ENCODE results near the gene ATP10A. TPM values are rescaled to one million over a fixed set of nuclear protein-coding genes. Genes with fewer than 3 reads are reported as not detected.

The ATP10A gene
- polyA plus RNA-seq, 1 of the 3 experiments (the other 2 are of a cell fraction): not detected

DNA sequence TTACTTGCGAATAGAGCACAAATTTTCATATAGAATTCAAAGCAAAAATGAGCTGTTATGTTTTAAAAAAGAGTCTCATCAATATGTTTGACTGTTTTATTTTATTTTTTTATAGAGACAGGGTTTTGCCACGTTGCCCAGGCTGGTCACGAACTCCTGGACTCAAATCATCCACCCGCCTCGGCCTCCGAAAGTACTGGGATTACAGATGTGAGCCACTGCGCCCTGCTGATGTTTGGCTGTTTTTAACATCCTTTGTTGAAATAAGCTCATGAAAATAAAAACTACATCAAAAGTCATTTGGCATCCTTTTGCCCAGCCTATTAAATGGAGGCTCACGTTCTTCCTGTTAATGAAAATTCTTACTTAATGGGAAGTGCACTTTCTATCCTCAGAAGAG lies 154.7 kb downstream of the ATP10A start:
- WGBS (ENCODE audit: low lambda C conversion rate): 66% methylated on average over 8 of the region's 8 CpGs
- Histone ChIP-seq H3K9ac (no peak overlapping the region), H4K20me1 (ENCODE audit: insufficient read depth) (no peaks in the 10 kb centered on the region), H3K36me3 (replicated peaks in 1 of 2; ENCODE audit: control insufficient read depth in 1 of 2, insufficient read depth in 2 of 2, low read length in 1 of 2) (no peaks in the 10 kb centered on the region), H3K9me3 (no peaks in the 10 kb centered on the region), H3K27me3 (ENCODE audit: insufficient read depth) (no peaks in the 10 kb centered on the region), H3K9me2 (no peaks in the 10 kb centered on the region), H3K4me2 (no peak overlapping the region), H3F3A (replicated peaks; ENCODE audit: insufficient read depth) (no peaks in the 10 kb centered on the region), H2AFZ (ENCODE audit: low read depth) (no peak overlapping the region), H3K27ac (ENCODE audit: low read depth in 2 of 2, low read length in 1 of 2) (no peak overlapping the region), H3K4me1 (ENCODE audit: control insufficient read depth in 1 of 2, insufficient read depth in 2 of 2, low read depth in 1 of 2, low read length in 1 of 2) (no peaks in the 10 kb centered on the region), H3K79me2 (ENCODE audit: insufficient read depth) (no peaks in the 10 kb centered on the region), H3K4me3 (ENCODE audit: low read depth in 2 of 2, low read length in 1 of 2) (no peak overlapping the region)
- no peak for TF ChIP-seq NFIC (IDR thresholded peaks at IDR 0.05; ENCODE audit: borderline replicate concordance)
- TF ChIP-seq, protein P1, sequence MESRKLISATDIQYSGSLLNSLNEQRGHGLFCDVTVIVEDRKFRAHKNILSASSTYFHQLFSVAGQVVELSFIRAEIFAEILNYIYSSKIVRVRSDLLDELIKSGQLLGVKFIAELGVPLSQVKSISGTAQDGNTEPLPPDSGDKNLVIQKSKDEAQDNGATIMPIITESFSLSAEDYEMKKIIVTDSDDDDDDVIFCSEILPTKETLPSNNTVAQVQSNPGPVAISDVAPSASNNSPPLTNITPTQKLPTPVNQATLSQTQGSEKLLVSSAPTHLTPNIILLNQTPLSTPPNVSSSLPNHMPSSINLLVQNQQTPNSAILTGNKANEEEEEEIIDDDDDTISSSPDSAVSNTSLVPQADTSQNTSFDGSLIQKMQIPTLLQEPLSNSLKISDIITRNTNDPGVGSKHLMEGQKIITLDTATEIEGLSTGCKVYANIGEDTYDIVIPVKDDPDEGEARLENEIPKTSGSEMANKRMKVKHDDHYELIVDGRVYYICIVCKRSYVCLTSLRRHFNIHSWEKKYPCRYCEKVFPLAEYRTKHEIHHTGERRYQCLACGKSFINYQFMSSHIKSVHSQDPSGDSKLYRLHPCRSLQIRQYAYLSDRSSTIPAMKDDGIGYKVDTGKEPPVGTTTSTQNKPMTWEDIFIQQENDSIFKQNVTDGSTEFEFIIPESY (IDR thresholded peaks at IDR 0.05; ENCODE audit: borderline replicate concordance, low read depth): no peak
- TF ChIP-seq RFX5 (IDR thresholded peaks at IDR 0.05; ENCODE audit: low read length): no peak
- no peak for TF ChIP-seq FOSL2 (IDR thresholded peaks at IDR 0.05; ENCODE audit: borderline replicate concordance, low read depth)
- TF ChIP-seq EZH2phosphoT487 (IDR thresholded peaks at IDR 0.05; ENCODE audit: borderline replicate concordance, low read depth): no peak
- TF ChIP-seq, protein P2, sequence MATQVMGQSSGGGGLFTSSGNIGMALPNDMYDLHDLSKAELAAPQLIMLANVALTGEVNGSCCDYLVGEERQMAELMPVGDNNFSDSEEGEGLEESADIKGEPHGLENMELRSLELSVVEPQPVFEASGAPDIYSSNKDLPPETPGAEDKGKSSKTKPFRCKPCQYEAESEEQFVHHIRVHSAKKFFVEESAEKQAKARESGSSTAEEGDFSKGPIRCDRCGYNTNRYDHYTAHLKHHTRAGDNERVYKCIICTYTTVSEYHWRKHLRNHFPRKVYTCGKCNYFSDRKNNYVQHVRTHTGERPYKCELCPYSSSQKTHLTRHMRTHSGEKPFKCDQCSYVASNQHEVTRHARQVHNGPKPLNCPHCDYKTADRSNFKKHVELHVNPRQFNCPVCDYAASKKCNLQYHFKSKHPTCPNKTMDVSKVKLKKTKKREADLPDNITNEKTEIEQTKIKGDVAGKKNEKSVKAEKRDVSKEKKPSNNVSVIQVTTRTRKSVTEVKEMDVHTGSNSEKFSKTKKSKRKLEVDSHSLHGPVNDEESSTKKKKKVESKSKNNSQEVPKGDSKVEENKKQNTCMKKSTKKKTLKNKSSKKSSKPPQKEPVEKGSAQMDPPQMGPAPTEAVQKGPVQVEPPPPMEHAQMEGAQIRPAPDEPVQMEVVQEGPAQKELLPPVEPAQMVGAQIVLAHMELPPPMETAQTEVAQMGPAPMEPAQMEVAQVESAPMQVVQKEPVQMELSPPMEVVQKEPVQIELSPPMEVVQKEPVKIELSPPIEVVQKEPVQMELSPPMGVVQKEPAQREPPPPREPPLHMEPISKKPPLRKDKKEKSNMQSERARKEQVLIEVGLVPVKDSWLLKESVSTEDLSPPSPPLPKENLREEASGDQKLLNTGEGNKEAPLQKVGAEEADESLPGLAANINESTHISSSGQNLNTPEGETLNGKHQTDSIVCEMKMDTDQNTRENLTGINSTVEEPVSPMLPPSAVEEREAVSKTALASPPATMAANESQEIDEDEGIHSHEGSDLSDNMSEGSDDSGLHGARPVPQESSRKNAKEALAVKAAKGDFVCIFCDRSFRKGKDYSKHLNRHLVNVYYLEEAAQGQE (IDR thresholded peaks at IDR 0.05; ENCODE audit: low read depth, low read length): no peak
- TF ChIP-seq, protein P3, sequence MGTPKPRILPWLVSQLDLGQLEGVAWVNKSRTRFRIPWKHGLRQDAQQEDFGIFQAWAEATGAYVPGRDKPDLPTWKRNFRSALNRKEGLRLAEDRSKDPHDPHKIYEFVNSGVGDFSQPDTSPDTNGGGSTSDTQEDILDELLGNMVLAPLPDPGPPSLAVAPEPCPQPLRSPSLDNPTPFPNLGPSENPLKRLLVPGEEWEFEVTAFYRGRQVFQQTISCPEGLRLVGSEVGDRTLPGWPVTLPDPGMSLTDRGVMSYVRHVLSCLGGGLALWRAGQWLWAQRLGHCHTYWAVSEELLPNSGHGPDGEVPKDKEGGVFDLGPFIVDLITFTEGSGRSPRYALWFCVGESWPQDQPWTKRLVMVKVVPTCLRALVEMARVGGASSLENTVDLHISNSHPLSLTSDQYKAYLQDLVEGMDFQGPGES (IDR thresholded peaks at IDR 0.05; ENCODE audit: low read depth, low read length): no peak
- TF ChIP-seq JUND (IDR thresholded peaks at IDR 0.05): no peak
- TF ChIP-seq GABPA (IDR thresholded peaks at IDR 0.05; ENCODE audit: low read depth): no peak
- TF ChIP-seq SMC3 (IDR thresholded peaks at IDR 0.05; ENCODE audit: low read depth, low read length): no peak
- no peak for TF ChIP-seq CHD2 (IDR thresholded peaks at IDR 0.05; ENCODE audit: low read length, partially characterized antibody)
- no peak for TF ChIP-seq TEAD4 (IDR thresholded peaks at IDR 0.05; ENCODE audit: borderline replicate concordance, insufficient read depth)
- TF ChIP-seq, protein P4, sequence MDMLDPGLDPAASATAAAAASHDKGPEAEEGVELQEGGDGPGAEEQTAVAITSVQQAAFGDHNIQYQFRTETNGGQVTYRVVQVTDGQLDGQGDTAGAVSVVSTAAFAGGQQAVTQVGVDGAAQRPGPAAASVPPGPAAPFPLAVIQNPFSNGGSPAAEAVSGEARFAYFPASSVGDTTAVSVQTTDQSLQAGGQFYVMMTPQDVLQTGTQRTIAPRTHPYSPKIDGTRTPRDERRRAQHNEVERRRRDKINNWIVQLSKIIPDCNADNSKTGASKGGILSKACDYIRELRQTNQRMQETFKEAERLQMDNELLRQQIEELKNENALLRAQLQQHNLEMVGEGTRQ (IDR thresholded peaks at IDR 0.05; ENCODE audit: borderline replicate concordance, low read depth, low read length): no peak
- TF ChIP-seq, protein P5, sequence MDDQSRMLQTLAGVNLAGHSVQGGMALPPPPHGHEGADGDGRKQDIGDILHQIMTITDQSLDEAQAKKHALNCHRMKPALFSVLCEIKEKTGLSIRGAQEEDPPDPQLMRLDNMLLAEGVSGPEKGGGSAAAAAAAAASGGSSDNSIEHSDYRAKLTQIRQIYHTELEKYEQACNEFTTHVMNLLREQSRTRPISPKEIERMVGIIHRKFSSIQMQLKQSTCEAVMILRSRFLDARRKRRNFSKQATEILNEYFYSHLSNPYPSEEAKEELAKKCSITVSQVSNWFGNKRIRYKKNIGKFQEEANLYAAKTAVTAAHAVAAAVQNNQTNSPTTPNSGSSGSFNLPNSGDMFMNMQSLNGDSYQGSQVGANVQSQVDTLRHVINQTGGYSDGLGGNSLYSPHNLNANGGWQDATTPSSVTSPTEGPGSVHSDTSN (IDR thresholded peaks at IDR 0.05): no peak
- TF ChIP-seq FOXM1 (IDR thresholded peaks at IDR 0.05; ENCODE audit: low read depth): no peak
- TF ChIP-seq, protein P6, sequence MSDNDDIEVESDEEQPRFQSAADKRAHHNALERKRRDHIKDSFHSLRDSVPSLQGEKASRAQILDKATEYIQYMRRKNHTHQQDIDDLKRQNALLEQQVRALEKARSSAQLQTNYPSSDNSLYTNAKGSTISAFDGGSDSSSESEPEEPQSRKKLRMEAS (IDR thresholded peaks at IDR 0.05; ENCODE audit: low read depth): no peak
- no peak for TF ChIP-seq EP300 (IDR thresholded peaks at IDR 0.05; ENCODE audit: borderline replicate concordance in 1 of 2, low read depth in 1 of 2, low read length in 1 of 2)
- TF ChIP-seq, protein P7, sequence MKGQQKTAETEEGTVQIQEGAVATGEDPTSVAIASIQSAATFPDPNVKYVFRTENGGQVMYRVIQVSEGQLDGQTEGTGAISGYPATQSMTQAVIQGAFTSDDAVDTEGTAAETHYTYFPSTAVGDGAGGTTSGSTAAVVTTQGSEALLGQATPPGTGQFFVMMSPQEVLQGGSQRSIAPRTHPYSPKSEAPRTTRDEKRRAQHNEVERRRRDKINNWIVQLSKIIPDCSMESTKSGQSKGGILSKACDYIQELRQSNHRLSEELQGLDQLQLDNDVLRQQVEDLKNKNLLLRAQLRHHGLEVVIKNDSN (IDR thresholded peaks at IDR 0.05; ENCODE audit: borderline replicate concordance, low read depth): no peak
- CTCF ChIA-PET: interaction anchor here (1.6 kb wide), 1 partner anchor 225 kb away, joined by 4 read pairs; no protein-coding TSS in a partner anchor
- DNase-seq: no peak
- POLR2A ChIA-PET: no interaction called here
